Measurements from ENCODE around the gene KCNQ5.

DNA sequence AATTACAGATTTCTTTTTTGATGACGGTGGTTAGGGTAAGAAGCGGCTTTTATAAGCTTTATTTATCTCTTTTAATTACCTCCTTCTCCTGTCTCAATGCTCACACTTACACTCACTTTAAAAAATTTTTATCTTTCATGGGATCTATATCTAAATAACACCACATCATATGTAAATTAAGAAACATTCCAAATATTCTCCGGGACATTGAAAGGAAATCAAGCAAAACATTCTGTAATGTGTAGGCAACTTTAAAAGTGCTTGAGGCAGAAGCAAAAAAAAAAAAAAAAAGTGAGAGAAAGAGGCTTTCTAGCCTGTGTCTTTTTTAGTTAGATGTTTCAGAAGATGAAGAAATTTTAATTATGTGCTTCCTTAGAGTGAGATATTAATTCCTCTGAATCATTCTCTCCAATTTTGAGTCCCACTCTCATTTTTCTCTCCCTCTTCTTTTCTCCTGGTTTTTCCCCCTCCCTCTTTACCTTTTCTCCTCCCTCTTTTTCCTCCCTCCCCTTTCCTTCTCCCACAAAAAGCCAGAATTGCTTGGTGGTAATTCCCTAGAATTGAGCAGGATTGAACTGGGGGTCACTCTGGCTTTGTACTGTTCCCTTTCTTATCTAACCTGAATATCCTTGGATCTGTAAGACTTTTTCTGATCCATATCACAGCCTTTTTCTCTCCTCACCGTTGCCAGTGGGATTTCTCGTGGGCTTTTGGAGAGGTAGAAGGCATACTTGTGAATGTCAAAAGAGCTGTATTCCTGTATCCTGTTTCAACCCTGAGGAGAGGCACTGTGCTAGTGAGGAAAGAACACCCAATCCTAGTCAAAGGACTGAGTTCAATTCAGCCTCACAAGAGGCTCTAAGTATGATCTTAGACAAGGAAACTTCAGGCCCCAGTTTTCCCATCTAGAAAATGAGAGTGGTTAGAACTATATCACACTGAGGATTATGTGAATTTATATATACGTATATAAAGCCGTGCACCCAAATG is 30.4 kb downstream of the KCNQ5 start:
- TF ChIP-seq, protein P1, sequence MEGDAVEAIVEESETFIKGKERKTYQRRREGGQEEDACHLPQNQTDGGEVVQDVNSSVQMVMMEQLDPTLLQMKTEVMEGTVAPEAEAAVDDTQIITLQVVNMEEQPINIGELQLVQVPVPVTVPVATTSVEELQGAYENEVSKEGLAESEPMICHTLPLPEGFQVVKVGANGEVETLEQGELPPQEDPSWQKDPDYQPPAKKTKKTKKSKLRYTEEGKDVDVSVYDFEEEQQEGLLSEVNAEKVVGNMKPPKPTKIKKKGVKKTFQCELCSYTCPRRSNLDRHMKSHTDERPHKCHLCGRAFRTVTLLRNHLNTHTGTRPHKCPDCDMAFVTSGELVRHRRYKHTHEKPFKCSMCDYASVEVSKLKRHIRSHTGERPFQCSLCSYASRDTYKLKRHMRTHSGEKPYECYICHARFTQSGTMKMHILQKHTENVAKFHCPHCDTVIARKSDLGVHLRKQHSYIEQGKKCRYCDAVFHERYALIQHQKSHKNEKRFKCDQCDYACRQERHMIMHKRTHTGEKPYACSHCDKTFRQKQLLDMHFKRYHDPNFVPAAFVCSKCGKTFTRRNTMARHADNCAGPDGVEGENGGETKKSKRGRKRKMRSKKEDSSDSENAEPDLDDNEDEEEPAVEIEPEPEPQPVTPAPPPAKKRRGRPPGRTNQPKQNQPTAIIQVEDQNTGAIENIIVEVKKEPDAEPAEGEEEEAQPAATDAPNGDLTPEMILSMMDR (IDR thresholded peaks at IDR 0.05) = no peak
- TF ChIP-seq, protein P2, sequence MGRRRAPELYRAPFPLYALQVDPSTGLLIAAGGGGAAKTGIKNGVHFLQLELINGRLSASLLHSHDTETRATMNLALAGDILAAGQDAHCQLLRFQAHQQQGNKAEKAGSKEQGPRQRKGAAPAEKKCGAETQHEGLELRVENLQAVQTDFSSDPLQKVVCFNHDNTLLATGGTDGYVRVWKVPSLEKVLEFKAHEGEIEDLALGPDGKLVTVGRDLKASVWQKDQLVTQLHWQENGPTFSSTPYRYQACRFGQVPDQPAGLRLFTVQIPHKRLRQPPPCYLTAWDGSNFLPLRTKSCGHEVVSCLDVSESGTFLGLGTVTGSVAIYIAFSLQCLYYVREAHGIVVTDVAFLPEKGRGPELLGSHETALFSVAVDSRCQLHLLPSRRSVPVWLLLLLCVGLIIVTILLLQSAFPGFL (CRISPR knock-in tag; IDR thresholded peaks at IDR 0.05; ENCODE audit: borderline replicate concordance) = no peak

Measured in WTC11 (cell line).